ENCODE measurements around the gene LEMD1.

GRCh38 chr1:205382561-205382960, 39.3 kb downstream of the LEMD1 start:
- TF ChIP-seq CTCF (IDR thresholded peaks at IDR 0.05 in 8 of 11, conservative IDR thresholded peaks at IDR 0.05 in 3 of 11) (no peak), POLR2A (IDR thresholded peaks at IDR 0.05) (no peak), POLR2AphosphoS5 (IDR thresholded peaks at IDR 0.05) (no peak)

Data from spleen (tissue), 7 donors.